Upper lobe of left lung (tissue), 6 donors: ENCODE measurements around the gene VIP. TPM values are rescaled to one million over a fixed set of nuclear protein-coding genes. Genes with fewer than 3 reads are reported as not detected.

Experiments
- ATAC-seq, 2 donors: fragments of 200-7000 bp; cut with Tn5 transposase; one replicate each; pipeline ENCODE4 v1.9.1; 2022; ENCODE audit warnings: mild to moderate bottlenecking in 2 of 2, moderate library complexity in 2 of 2; ENCODE audit not compliant: low FRiP score in 2 of 2
- DNase-seq, 2 donors: peaks; one replicate each; pipeline ENCODE4 v3.0.0-alpha.2; 2019 to 2020
- H3K27ac ChIP-seq, 4 donors: fragments of 200-600 bp; sonication (generic); one replicate each; pipeline ENCODE4 v1.5.1; 2016 to 2019
- H3K27me3 ChIP-seq, 4 donors: fragments of 200-600 bp; sonication (generic); one replicate each; pipeline ENCODE4 v1.5.1; 2017 to 2019
- H3K36me3 ChIP-seq, 4 donors: fragments of 200-600 bp; sonication (generic); one replicate each; pipeline ENCODE4 v1.5.1; 2016 to 2019
- H3K4me1 ChIP-seq, 4 donors: fragments of 200-600 bp; sonication (generic); one replicate each; pipeline ENCODE4 v1.5.1; 2018 to 2019
- H3K4me3 ChIP-seq, 4 donors: fragments of 200-600 bp; sonication (generic); one replicate each; pipeline ENCODE4 v1.5.1; 2017 to 2019; ENCODE audit warnings: mild to moderate bottlenecking in 2 of 4, moderate library complexity in 1 of 4
- H3K9me3 ChIP-seq, 4 donors: fragments of 200-600 bp; sonication (generic); one replicate each; pipeline ENCODE4 v1.5.1; 2018 to 2019
- CTCF ChIP-seq, 6 experiments: fragments of 450-650 bp in 4 of 6; fragments of 200-600 bp in 2 of 6; sonication (generic) in 2 of 6; IDR thresholded peaks; one replicate each; pipeline ENCODE4 v1.5.1; 2016 to 2019; ENCODE audit warnings: antibody characterized with exemption in 6 of 6
- EP300 ChIP-seq, 4 donors: sonication (generic); formaldehyde crosslinking; IDR thresholded peaks; one replicate each; pipeline ENCODE4 v1.5.1; 2017; ENCODE audit warnings: antibody characterized with exemption in 4 of 4, control low read depth in 2 of 4
- POLR2A ChIP-seq, 4 donors: fragments of 450-650 bp; IDR thresholded peaks; one replicate each; pipeline ENCODE4 v1.5.1; 2016 to 2017; ENCODE audit warnings: antibody characterized with exemption in 4 of 4, mild to moderate bottlenecking in 2 of 4
- POLR2AphosphoS5 ChIP-seq, 2 donors: sonication (generic); formaldehyde crosslinking; IDR thresholded peaks; one replicate each; pipeline ENCODE4 v1.5.1; 2017; ENCODE audit warnings: antibody characterized with exemption in 2 of 2
- WGBS, 2 donors: methylation state at CpG; one replicate each; pipeline ENCODE4 v1.1.5; 2017 to 2018; 5-methylcytosine and 5-hydroxymethylcytosine counted together
- total RNA-seq, 6 donors: library from RNA; depleted of rRNA in 4 of 6; stranded (reverse); fragments of >200 nt in 4 of 6; gene quantifications; one replicate each; pipeline versions ENCODE4 v1.1.0 to v1.2.1, GENCODE V29; 2016 to 2021
- donor health status: DM: no; HTN: no; CAD: no; lungs with moderate emphysema.
- donor health status: DM: no; HTN: yes; CAD: no; lungs with severe emphysema.

Gene VIP
- total RNA-seq, 6 donors from 2014 or later, result 0.26 to 2.1 (median 0.97) TPM

GRCh38 chr6:152727507-152727906, 23.1 kb upstream of the VIP start:
- peaks cover 0 to 4% (median 0%) of the 10 kb centered on the region in 4 donors for H3K36me3 ChIP-seq
- no peak overlapping the region for H3K27ac ChIP-seq
- no peak overlapping the region for H3K4me3 ChIP-seq
- ATAC-seq (no peak), DNase-seq (no peak)
- H3K27me3 ChIP-seq, result no peaks in the 10 kb centered on the region
- TF ChIP-seq POLR2AphosphoS5 (IDR thresholded peaks at IDR 0.05) (no peak), CTCF (IDR thresholded peaks at IDR 0.05) (no peak), POLR2A (IDR thresholded peaks at IDR 0.05) (no peak), EP300 (IDR thresholded peaks at IDR 0.05) (no peak)
- no peaks in the 10 kb centered on the region for H3K4me1 ChIP-seq
- no peaks in the 10 kb centered on the region for H3K9me3 ChIP-seq
- WGBS, 2 donors, result 92% methylated on average over 3 of the region's 3 CpGs

GRCh38 chr6:152734630-152735029, 16.0 kb upstream of the VIP start:
- H3K4me1 ChIP-seq, result no peaks in the 10 kb centered on the region
- no peak overlapping the region for H3K4me3 ChIP-seq
- DNase-seq, result no peak
- H3K36me3 ChIP-seq, result no peaks in the 10 kb centered on the region
- H3K27ac ChIP-seq, result no peak overlapping the region
- no peak for ATAC-seq
- no peaks in the 10 kb centered on the region for H3K27me3 ChIP-seq
- H3K9me3 ChIP-seq, result peaks cover 0 to 4% (median 0%) of the 10 kb centered on the region in 4 donors
- 84 to 89% methylated on average over 2 of the region's 2 CpGs for WGBS, 2 donors
- TF ChIP-seq EP300 (IDR thresholded peaks at IDR 0.05) (no peak), POLR2AphosphoS5 (IDR thresholded peaks at IDR 0.05) (no peak), CTCF (IDR thresholded peaks at IDR 0.05) (no peak), POLR2A (IDR thresholded peaks at IDR 0.05) (no peak)

DNA sequence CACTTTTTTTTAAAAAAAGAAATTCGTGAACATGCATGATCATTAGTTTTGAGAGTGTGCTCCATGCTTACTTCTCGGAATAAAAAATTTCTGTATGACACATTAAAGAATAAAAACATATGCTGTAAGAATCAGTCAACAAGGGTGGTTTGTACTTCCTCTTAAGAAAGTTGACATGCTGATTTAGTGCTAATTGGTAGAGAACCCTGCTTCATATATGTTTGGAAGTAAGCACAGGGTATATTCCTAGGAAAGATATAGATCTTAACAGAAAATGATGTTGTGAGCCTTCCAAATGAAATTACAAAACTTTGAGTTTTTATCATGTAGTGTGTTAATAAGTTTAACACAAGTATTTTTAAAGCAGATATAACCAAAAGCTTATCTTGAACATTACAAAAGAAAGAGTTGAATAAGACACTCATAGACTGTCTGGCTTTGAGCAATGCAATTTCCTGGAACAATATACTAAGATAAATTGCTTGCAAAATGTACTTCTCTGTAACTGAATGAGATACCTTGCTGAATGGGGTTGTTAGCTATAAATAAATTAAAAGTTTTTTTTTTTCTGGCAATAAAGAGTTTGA, 13.8 kb upstream of the VIP start:
- H3K36me3 ChIP-seq, result no peaks in the 10 kb centered on the region
- no peak overlapping the region for H3K27ac ChIP-seq
- 60 to 62% methylated on average over 2 of the region's 2 CpGs for WGBS, 2 donors
- TF ChIP-seq EP300 (IDR thresholded peaks at IDR 0.05) (no peak), POLR2A (IDR thresholded peaks at IDR 0.05) (no peak), POLR2AphosphoS5 (IDR thresholded peaks at IDR 0.05) (no peak), CTCF (IDR thresholded peaks at IDR 0.05) (no peak)
- H3K4me3 ChIP-seq, result no peak overlapping the region
- H3K4me1 ChIP-seq, result no peaks in the 10 kb centered on the region
- H3K27me3 ChIP-seq, result no peaks in the 10 kb centered on the region
- ATAC-seq (no peak), DNase-seq (no peak)
- H3K9me3 ChIP-seq, result peaks cover 0 to 4% (median 0%) of the 10 kb centered on the region in 4 donors

- no peaks in the 10 kb centered on the region for H3K4me1 ChIP-seq
- no peaks in the 10 kb centered on the region for H3K27me3 ChIP-seq
- TF ChIP-seq POLR2A (IDR thresholded peaks at IDR 0.05) (no peak), EP300 (IDR thresholded peaks at IDR 0.05) (no peak), POLR2AphosphoS5 (IDR thresholded peaks at IDR 0.05) (no peak), CTCF (IDR thresholded peaks at IDR 0.05) (no peak)
- no peak overlapping the region for H3K27ac ChIP-seq
- DNase-seq (no peak), ATAC-seq (no peak)
- no peaks in the 10 kb centered on the region for H3K9me3 ChIP-seq
- H3K4me3 ChIP-seq, result no peak overlapping the region
- WGBS, 2 donors, result 70 to 87% methylated on average over 4 of the region's 4 CpGs
- no peaks in the 10 kb centered on the region for H3K36me3 ChIP-seq
Observed at GRCh38 chr6:152745509-152746171, 5.0 kb upstream of the VIP start.

DNA sequence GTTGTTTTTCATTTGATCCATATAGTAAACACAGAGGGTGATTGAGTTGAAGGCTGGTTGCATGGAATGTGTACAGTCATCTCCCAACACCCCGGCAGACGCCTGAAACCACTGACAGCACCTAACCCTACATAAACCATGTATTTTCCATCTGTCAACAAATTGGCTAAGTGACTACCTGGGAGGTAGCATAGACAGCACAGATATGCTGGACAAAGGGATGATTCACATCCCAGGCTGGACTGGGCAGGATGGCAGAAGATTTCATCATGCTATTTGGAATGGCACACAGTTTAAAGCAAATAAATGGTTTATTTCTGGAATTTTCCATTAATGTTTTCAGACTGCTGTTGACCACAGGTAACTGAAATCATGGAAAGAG, 4.4 kb upstream of the VIP start:
- ATAC-seq (no peak), DNase-seq (no peak)
- TF ChIP-seq POLR2AphosphoS5 (IDR thresholded peaks at IDR 0.05) (no peak), CTCF (IDR thresholded peaks at IDR 0.05) (no peak), POLR2A (IDR thresholded peaks at IDR 0.05) (no peak), EP300 (IDR thresholded peaks at IDR 0.05) (no peak)
- Histone ChIP-seq H3K4me1 (no peaks in the 10 kb centered on the region), H3K27ac (no peak overlapping the region), H3K9me3 (no peaks in the 10 kb centered on the region), H3K4me3 (no peak overlapping the region), H3K27me3 (no peaks in the 10 kb centered on the region), H3K36me3 (no peaks in the 10 kb centered on the region)
- 79 to 86% methylated on average over 2 of the region's 2 CpGs for WGBS, 2 donors
